Measurements from ENCODE around the gene KIF25. TPM values are rescaled to one million over a fixed set of nuclear protein-coding genes. Genes with fewer than 3 reads are reported as not detected.

KIF25 gene
- under 1 TPM in 2 of 4 donors, not detected in 2; 0.20 to 0.43 TPM for total RNA-seq
- polyA plus RNA-seq, result under 1 TPM; 0.10 to 0.23 (median 0.14) TPM
- long read RNA-seq, donor 1, partial matches to known transcripts, result 1 of 1 reads
- long read RNA-seq, donor 1, other reads (novel, unspliced or antisense), result 0 of 1 reads
- long read RNA-seq, donor 2, result 0 reads

- TF ChIP-seq CTCF (IDR thresholded peaks at IDR 0.05), result no peak
- intact Hi-C loops (cut with DNase I), result no loop called here
- H3K36me3 ChIP-seq (ENCODE audit: insufficient read depth in 1 of 2, low read depth in 1 of 2), result no peaks in the 10 kb centered on the region
- ATAC-seq (no peak), DNase-seq (no peak)
- no peaks in the 10 kb centered on the region for H3K4me1 ChIP-seq
- no peak within 1 kb of the TSS for H3K4me3 ChIP-seq
- peaks cover 0 to 28% (median 0%) of the 10 kb centered on the region in 3 donors for H3K27me3 ChIP-seq (ENCODE audit: insufficient read depth in 3 of 3, low read length in 2 of 3)
- no peak within 1 kb of the TSS for H3K27ac ChIP-seq
- no peaks in the 10 kb centered on the region for H3K9me3 ChIP-seq
- 45 to 55% (median 52%) methylated on average over 9 of the region's 9 CpGs for WGBS, 3 donors
These were observed at the start of gene KIF25 for GRCh38 chr6:167997642-167998041. KIF25 (plus strand) TSS chr6:167997671; CDS start chr6:168029586, 31,915 bp downstream.

GRCh38 chr6:167947716-167948115, 49.8 kb upstream of the KIF25 start:
- TF ChIP-seq CTCF (IDR thresholded peaks at IDR 0.05), result no peak
- Histone ChIP-seq H3K27me3 (ENCODE audit: insufficient read depth in 3 of 3, low read length in 2 of 3) (no peaks in the 10 kb centered on the region), H3K36me3 (ENCODE audit: insufficient read depth in 1 of 2, low read depth in 1 of 2) (peaks cover 9 to 98% of the 10 kb centered on the region in 2 donors), H3K4me3 (no peak overlapping the region), H3K27ac (no peak overlapping the region), H3K4me1 (no peaks in the 10 kb centered on the region), H3K9me3 (no peaks in the 10 kb centered on the region)
- no peak for ATAC-seq
- intact Hi-C loops (cut with DNase I), result no loop called here
- 90 to 96% (median 94%) methylated on average over 1 of the region's 1 CpG for WGBS, 3 donors
- DNase-seq, result no peak

GRCh38 chr6:167948716-167949115, 48.8 kb upstream of the KIF25 start:
- no peak for TF ChIP-seq CTCF (IDR thresholded peaks at IDR 0.05)
- H3K27ac ChIP-seq, result no peak overlapping the region
- H3K4me3 ChIP-seq, result no peak overlapping the region
- DNase-seq, result no peak
- H3K27me3 ChIP-seq (ENCODE audit: insufficient read depth in 3 of 3, low read length in 2 of 3), result no peaks in the 10 kb centered on the region
- no peak for ATAC-seq
- WGBS, 3 donors, result 76 to 81% (median 79%) methylated on average over 4 of the region's 4 CpGs
- H3K4me1 ChIP-seq, result no peaks in the 10 kb centered on the region
- H3K9me3 ChIP-seq, result no peaks in the 10 kb centered on the region
- H3K36me3 ChIP-seq (ENCODE audit: insufficient read depth in 1 of 2, low read depth in 1 of 2), result peaks cover 9 to 98% of the 10 kb centered on the region in 2 donors
- intact Hi-C loops (cut with DNase I), result no loop called here

- TF ChIP-seq CTCF (IDR thresholded peaks at IDR 0.05), result no peak
- ATAC-seq (no peak), DNase-seq (no peak)
- peaks cover 9 to 94% of the 10 kb centered on the region in 2 donors for H3K36me3 ChIP-seq (ENCODE audit: insufficient read depth in 1 of 2, low read depth in 1 of 2)
- whole genome bisulfite sequencing, 3 donors, result 78 to 82% (median 79%) methylated on average over 7 of the region's 7 CpGs
- no peak overlapping the region for H3K4me3 ChIP-seq
- no peak overlapping the region for H3K27ac ChIP-seq
- no peaks in the 10 kb centered on the region for H3K27me3 ChIP-seq (ENCODE audit: insufficient read depth in 3 of 3, low read length in 2 of 3)
- intact Hi-C loops (cut with DNase I), result no loop called here
- H3K4me1 ChIP-seq, result no peaks in the 10 kb centered on the region
- H3K9me3 ChIP-seq, result no peaks in the 10 kb centered on the region
These were observed 48.3 kb upstream of the KIF25 start for GRCh38 chr6:167949121-167949684.
